Mononuclear cell (primary cell): ENCODE measurements around the gene IFNL2. TPM values are rescaled to one million over a fixed set of nuclear protein-coding genes. Genes with fewer than 3 reads are reported as not detected.

Experiments used
- H3K27me3 ChIP-seq: 2 replicates; pipeline ENCODE4 v1.6.0; 2011; ENCODE audit warnings: low read length, control low read depth; ENCODE audit not compliant: insufficient read depth
- H3K4me1 ChIP-seq: 2 replicates; pipeline ENCODE4 v1.5.1; 2011; ENCODE audit warnings: mild to moderate bottlenecking, low read length, control low read depth; ENCODE audit not compliant: insufficient read depth
- H3K4me3 ChIP-seq: 2 replicates; pipeline ENCODE4 v1.5.1; 2011; ENCODE audit warnings: mild to moderate bottlenecking, low read length, moderate library complexity
- H3K9me3 ChIP-seq: 2 replicates; pipeline ENCODE4 v1.5.1; 2011; ENCODE audit warnings: low read depth, mild to moderate bottlenecking, control low read depth, low read length
- total RNA-seq: library from RNA; depleted of rRNA; stranded (reverse); fragments of >200 nt; gene quantifications from one replicate; pipeline ENCODE4 v1.2.3, GENCODE V29; 2012

The IFNL2 gene
- total RNA-seq, 1 donor = not detected

GRCh38 chr19:39246951-39247669 lies 21.1 kb upstream of the IFNL2 start:
- Histone ChIP-seq H3K4me3 (no peak overlapping the region), H3K27me3 (peaks cover 9% of the 10 kb centered on the region), H3K4me1 (no peaks in the 10 kb centered on the region), H3K9me3 (no peaks in the 10 kb centered on the region)

DNA sequence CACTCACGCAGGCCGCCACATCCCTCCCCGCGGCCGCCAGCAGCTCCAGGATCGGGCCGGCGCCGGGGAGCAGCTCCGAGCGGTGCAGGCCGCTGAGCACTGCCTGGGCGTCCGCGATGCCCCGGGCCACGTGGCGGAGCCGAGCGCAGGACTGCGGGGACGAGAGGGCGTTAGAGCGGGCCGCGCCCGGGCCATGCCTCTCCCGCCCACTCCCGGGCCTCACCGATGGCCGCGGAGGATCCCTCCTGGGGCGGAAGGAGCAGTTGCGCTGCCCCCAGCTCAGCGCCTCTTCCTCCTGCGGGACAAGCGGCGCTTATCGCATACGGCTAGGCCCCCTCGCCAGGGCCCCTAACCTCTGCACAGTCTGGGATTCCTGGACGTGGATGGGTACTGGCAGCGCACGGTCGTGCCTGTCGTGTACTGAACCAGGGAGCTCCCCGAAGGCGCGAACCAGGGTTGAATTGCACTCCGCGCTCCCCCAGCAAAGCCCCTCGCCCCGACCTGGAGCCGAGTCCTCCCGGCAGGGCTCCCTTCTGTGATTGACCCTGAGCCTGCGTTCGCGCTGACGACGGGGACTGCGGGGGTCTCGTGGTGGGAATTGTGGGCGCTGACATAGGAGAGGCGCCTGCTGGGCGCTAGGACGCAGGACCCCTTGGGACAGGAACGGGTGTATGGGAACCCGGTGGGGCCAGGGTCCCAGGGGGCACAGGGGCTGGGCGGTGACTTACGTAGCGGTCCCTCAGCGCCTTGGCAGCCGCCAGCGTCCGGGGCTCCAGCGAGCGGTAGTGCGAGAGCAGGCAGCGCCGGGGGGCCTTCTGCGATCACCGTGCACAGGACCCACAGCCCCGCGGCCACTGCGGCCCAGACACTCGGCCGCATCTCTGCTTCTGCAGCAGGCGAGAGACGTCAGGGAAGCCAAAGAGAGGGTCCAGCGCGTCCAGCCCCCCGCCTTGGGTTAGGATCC lies 20.2 kb upstream of the IFNL2 start:
- H3K27me3 ChIP-seq = peaks cover 9% of the 10 kb centered on the region
- H3K4me1 ChIP-seq = no peaks in the 10 kb centered on the region
- H3K4me3 ChIP-seq = no peak overlapping the region
- H3K9me3 ChIP-seq = no peaks in the 10 kb centered on the region

DNA sequence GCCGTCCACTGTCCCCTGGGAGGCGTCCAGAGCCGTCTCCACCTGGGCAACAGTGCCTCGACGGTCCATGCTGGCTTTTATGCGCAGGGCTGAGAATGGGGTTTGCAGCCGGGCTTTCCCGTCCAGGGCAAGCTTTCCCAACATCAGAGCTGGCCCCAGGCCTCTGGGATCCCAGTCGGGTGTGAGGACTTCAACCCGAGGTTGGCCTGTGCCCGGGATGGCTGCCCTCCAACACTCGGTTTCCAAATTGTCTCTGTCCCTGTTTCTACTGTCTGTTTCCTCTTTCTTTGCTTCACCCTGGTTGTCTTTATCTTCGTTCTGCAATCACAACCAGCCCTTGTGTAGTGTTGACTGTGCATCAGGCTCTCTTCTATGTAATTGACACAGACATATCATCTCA lies 19.4 kb upstream of the IFNL2 start, which contains the start of gene IFNL4:
Gene IFNL4 (minus strand): TSS at position 51 of the 400 bp plus-strand sequence.
- Histone ChIP-seq H3K9me3 (no peaks in the 10 kb centered on the region), H3K4me1 (no peaks in the 10 kb centered on the region), H3K27me3 (peaks cover 9% of the 10 kb centered on the region), H3K4me3 (no peak within 1 kb of the TSS)

DNA sequence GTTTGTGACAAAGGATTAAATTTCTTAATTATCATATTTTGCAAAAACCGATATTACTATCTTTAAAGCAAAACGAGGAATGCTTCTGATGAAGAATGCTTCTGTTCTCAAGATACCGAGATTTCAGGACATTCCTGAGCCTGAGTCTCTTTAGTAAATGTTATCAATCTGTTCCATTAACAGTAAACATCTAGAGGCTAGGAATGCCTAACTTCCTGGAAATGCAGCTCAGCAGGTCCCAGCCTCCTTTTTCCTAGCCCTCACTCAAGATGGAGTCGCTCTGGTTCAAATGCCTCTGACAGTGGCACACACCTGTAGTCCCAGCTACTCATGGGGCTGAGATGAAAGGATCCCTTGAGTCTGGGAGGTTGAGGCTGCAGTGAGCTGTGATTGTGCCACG lies 17.1 kb upstream of the IFNL2 start:
- Histone ChIP-seq H3K4me3 (no peak overlapping the region), H3K27me3 (peaks cover 9% of the 10 kb centered on the region), H3K4me1 (no peaks in the 10 kb centered on the region), H3K9me3 (no peaks in the 10 kb centered on the region)

- no peak overlapping the region for H3K4me3 ChIP-seq
- H3K4me1 ChIP-seq = no peaks in the 10 kb centered on the region
- peaks cover 9% of the 10 kb centered on the region for H3K27me3 ChIP-seq
- H3K9me3 ChIP-seq = no peaks in the 10 kb centered on the region
Measured at GRCh38 chr19:39251846-39252245, 16.4 kb upstream of the IFNL2 start.

DNA sequence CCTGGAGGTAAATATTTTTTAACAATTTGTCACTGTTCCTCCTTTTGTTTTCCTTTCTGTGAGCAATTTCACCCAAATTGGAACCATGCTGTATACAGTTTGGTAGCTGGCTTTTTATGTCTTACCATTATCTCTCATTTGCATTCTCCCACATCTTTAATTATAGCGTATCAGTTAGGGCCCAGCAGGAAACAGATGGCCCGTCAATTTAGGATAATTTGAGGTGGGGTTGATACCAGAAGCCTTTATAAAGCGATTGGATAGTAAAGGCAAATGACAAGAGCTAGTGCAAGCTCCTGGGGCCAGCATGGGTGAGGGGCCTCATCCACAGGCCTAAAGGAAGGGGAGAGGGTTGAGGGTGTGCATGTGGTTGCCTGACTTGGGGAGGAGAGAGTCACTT lies 15.7 kb upstream of the IFNL2 start:
- Histone ChIP-seq H3K4me3 (no peak overlapping the region), H3K27me3 (peaks cover 9% of the 10 kb centered on the region), H3K4me1 (no peaks in the 10 kb centered on the region), H3K9me3 (no peaks in the 10 kb centered on the region)

GRCh38 chr19:39253374-39254149 lies 14.6 kb upstream of the IFNL2 start:
- Histone ChIP-seq H3K9me3 (no peaks in the 10 kb centered on the region), H3K4me1 (no peaks in the 10 kb centered on the region), H3K4me3 (no peak overlapping the region), H3K27me3 (no peaks in the 10 kb centered on the region)

DNA sequence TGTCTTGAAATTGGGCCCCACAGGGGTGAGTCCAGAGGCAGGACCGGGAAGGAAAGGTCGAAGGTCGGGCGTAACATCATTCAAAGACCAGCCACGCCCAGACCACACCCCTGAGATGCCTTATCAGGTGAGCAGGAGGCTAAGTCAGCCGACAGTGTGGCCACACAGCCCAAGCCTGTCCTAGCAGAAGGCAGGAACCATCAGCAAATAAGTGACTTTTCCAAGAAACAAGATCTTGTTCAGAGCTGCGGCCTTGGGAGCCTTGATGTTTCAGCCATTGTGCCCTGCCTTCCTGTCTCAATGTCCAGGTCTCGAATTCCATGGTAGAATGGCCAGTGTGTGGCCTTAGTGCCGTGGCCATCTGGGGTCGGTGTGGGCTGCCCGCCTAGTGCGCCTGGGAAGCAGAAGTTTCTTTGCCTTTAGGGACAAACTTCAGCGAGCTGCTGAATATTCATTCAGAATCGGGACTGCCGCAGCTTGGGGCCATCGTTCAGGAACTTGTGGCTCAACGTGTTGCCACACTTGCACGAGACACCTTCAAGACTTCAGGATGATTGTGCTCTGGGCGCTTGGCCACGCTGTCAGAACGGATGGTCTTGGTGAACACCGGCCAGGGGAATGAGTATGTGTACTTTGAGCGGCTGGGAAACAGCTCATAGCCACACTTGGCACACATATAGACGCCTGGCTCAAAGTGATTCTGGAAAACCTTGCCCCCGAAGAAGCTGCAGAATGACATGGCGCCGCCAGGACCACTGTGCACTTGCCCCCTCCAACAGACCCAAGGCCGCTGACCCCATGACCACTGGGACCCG lies 13.5 kb upstream of the IFNL2 start:
- Histone ChIP-seq H3K4me3 (no peak overlapping the region), H3K4me1 (no peaks in the 10 kb centered on the region), H3K27me3 (no peaks in the 10 kb centered on the region), H3K9me3 (no peaks in the 10 kb centered on the region)

- Histone ChIP-seq H3K4me3 (no peak overlapping the region), H3K27me3 (peaks cover 8% of the 10 kb centered on the region), H3K4me1 (no peaks in the 10 kb centered on the region), H3K9me3 (no peaks in the 10 kb centered on the region)
Measured at GRCh38 chr19:39257227-39257626, 11.0 kb upstream of the IFNL2 start.

DNA sequence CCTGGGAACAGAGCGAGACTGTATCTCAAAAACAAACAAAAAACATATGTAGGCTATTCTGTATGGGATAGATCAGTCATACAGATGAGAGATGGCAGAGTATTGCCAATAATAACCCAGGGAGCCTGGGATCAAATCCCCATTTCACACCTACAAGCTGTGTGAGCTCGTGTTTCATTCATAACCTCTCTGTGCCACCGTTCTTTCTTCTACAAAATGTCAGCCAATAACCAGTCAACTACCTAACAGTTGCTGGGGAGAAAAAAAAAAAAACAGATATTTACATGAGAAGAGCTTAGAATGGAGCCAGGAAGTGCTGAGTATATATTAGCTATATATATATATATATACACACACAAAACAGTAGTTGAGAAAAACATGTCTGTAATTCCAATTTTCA lies 6.5 kb upstream of the IFNL2 start:
- Histone ChIP-seq H3K4me1 (peaks cover 4% of the 10 kb centered on the region), H3K9me3 (no peaks in the 10 kb centered on the region), H3K4me3 (no peak overlapping the region), H3K27me3 (peaks cover 39% of the 10 kb centered on the region)

DNA sequence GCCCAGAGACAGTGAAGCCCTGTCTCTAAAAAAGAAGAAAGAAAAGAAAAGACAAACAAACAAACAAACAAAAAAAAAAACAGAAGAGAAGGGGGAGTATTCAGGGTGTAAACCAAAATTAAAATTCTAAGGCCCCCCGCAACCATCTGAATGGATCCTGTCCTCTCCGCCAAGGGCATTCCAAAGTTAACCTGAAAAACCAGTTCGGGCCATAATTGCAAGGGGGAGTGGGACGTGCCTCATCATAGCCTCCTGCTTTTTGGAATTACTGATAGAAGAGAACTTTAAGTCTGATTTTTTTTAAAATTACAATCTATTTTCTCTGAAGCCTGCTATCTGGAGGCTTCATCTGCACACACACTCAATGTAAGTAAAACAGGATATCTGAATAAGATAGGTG lies 5.7 kb upstream of the IFNL2 start:
- peaks cover 4% of the 10 kb centered on the region for H3K4me1 ChIP-seq
- H3K9me3 ChIP-seq = no peaks in the 10 kb centered on the region
- peaks cover 39% of the 10 kb centered on the region for H3K27me3 ChIP-seq
- no peak overlapping the region for H3K4me3 ChIP-seq

GRCh38 chr19:39263912-39264305 lies 4.3 kb upstream of the IFNL2 start:
- no peaks in the 10 kb centered on the region for H3K9me3 ChIP-seq
- H3K4me1 ChIP-seq = peaks cover 4% of the 10 kb centered on the region
- no peak overlapping the region for H3K4me3 ChIP-seq
- H3K27me3 ChIP-seq = peaks cover 39% of the 10 kb centered on the region

DNA sequence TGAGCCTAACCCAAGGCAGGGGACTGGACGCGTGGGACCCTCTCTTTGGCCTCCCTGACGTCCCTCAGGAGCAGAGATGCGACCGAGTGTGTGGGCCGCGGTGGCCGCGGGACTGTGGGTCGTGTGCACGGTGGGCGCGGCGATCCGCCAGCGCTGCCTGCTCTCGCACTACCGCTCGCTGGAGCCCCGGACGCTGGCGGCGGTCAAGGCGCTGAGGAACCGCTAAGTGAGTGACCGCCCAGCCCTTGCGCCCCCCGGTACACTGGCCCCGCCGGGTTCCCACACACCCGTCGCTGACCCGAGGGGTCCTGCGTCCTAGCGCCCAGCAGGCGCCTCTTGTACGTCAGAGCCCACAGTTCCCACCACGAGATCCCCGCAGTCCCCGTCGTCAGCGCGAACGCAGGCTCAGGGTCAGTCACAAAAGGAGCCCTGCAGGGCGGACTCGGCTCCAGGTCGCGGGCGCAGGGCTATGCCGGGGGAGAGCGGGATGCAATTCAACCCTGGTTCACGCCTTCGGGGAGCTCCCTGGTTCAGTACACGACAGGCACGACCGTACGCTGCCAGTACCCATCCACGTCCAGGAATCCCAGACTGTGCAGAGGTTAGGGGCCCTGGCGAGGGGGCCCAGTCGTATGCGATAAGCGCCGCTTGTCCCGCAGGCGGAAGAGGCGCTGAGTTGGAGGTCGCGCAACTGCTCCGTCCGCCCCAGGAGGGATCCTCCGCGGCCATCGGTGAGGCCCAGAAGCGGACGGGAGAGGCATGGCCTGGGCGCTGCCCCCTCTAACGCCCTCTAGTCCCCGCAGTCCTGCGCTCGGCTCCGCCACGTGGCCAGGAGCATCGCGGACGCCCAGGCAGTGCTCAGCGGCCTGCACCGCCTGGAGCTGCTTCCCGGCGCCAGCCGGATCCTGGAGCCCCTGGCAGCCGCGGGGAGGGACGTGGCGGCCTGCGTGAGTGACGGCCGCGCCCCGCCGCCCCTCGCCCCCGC lies 3.6 kb upstream of the IFNL2 start:
- Histone ChIP-seq H3K4me1 (peaks cover 4% of the 10 kb centered on the region), H3K27me3 (peaks cover 39% of the 10 kb centered on the region)

More for the DNA sequence above, 3.6 kb upstream of the IFNL2 start:
- no peak overlapping the region for H3K4me3 ChIP-seq
- no peaks in the 10 kb centered on the region for H3K9me3 ChIP-seq
